HG03060 (cell line): Measurements from ENCODE around the gene PPA2.
"Not testable (repeated sequence)": the region's sequence is repeated elsewhere in the genome, so short reads cannot be mapped to it uniquely, and the experiment has no call there.

Source experiments
- ATAC-seq: cut with Tn5 transposase; IDR thresholded peaks from one replicate; pipeline ENCODE4 v1.9.1; 2021; ENCODE audit warnings: low read depth, moderate number of reproducible peaks; ENCODE audit not compliant: unreplicated experiment

The PPA2 gene

GRCh38 chr4:105473324-105474098 is at the start of gene PPA2:
TSS of gene PPA2 (minus strand) at chr4:105474062. CDS start at chr4:105474050, 12 bp downstream.
- peak; percentile 42 for ATAC-seq

- ATAC-seq, result peak; percentile 73
Measured at GRCh38 chr4:105520819-105521790, 47.2 kb upstream of the PPA2 start.

GRCh38 chr4:105510245-105510644 is 36.4 kb upstream of the PPA2 start:
- ATAC-seq, result no peak

GRCh38 chr4:105509714-105510113 is 35.9 kb upstream of the PPA2 start:
- ATAC-seq, result no peak

GRCh38 chr4:105509291-105509690 is 35.4 kb upstream of the PPA2 start:
- ATAC-seq, result peak; percentile 94

GRCh38 chr4:105504744-105505143 is 30.9 kb upstream of the PPA2 start:
- ATAC-seq, result no peak

GRCh38 chr4:105503484-105503883 is 29.6 kb upstream of the PPA2 start:
- no peak for ATAC-seq

GRCh38 chr4:105496899-105497298 is 23.0 kb upstream of the PPA2 start:
- ATAC-seq, result no peak

- no peak for ATAC-seq
Measured at GRCh38 chr4:105495667-105496066, 21.8 kb upstream of the PPA2 start.

- ATAC-seq, result no peak
Measured at GRCh38 chr4:105490523-105490922, 16.7 kb upstream of the PPA2 start.

- no peak for ATAC-seq
Measured at GRCh38 chr4:105483840-105484239, 10.0 kb upstream of the PPA2 start.

- ATAC-seq, result no peak
Measured at GRCh38 chr4:105474099-105474518, 247 bp upstream of the PPA2 start.

GRCh38 chr4:105472871-105473323 is 965 bp downstream of the PPA2 start:
- ATAC-seq, result peak; percentile 20

- no peak for ATAC-seq
Measured at GRCh38 chr4:105471566-105472176, 2.2 kb downstream of the PPA2 start.

GRCh38 chr4:105470766-105471165 is 3.1 kb downstream of the PPA2 start:
- ATAC-seq, result no peak

- no peak for ATAC-seq
Measured at GRCh38 chr4:105469736-105470135, 4.1 kb downstream of the PPA2 start.

GRCh38 chr4:105466580-105466979 is 7.3 kb downstream of the PPA2 start:
- ATAC-seq, result no peak

GRCh38 chr4:105464563-105464962 is 9.3 kb downstream of the PPA2 start:
- not testable (repeated sequence) for ATAC-seq

- ATAC-seq, result no peak
Measured at GRCh38 chr4:105462576-105462975, 11.3 kb downstream of the PPA2 start.

GRCh38 chr4:105461621-105462382 is 12.1 kb downstream of the PPA2 start:
- no peak for ATAC-seq
